SK-N-DZ (cell line): ENCODE data around the gene DCC.

Experiments used
- DNase-seq: peaks from one replicate; pipeline ENCODE4 v3.0.0-alpha.2; 2015; ENCODE audit warnings: low spot score

Gene DCC

DNA sequence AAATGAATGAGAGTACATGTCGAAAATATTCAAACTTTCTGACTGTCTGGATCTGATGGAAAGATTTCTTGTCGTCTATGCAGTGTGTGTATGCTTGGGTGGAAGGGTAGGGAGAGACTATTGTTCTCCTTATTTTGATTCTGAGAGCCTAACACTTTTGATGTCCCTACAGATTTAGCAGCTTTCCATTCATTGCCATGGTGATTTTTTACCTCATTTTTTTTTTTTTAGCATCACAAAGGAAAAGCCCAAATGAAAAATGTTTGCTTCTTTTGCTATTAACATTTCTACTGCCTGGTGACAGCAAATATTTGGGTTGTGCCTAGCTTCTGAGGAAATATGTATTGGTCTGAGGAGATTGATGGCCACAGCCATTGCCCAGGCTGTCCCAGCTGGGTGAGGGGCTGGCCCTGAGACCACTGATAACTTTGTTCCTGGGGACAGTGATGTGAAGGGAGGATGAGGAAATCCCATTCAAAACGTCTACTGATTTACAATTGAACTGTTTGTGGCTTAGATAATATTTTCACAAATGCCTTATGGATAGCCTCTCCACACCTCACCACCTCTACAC lies 558.6 kb downstream of the DCC start:
- no peak for DNase-seq

GRCh38 chr18:52902188-52902587 lies 562.2 kb downstream of the DCC start:
- no peak for DNase-seq

GRCh38 chr18:52903857-52904256 lies 563.9 kb downstream of the DCC start:
- DNase-seq = peak; percentile 10

GRCh38 chr18:52907543-52908308 lies 567.7 kb downstream of the DCC start:
- no peak for DNase-seq

DNA sequence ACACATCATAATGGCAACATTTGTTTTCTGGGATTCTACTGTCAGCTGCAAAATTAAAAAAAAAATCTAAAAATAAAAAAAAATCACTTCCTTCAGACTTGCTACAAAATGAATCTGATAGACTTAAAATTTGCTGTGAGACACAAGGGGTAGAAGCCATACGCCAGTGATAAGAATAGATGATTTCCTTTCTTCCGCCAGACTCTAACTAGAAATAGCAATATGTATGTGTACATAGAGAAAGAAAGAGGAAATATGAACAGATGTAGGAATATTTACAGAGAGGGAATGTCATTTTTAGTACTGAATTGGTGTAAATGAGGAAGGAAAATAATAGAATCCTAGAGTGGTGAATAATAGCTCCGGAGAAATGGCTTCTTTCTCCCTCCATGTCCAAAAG lies 574.2 kb downstream of the DCC start:
- no peak for DNase-seq

- DNase-seq = no peak
Measured at GRCh38 chr18:52920665-52921064, 580.7 kb downstream of the DCC start.

GRCh38 chr18:52933356-52933755 lies 593.4 kb downstream of the DCC start:
- DNase-seq = no peak

- DNase-seq = no peak
Measured at GRCh38 chr18:52936931-52937330, 596.9 kb downstream of the DCC start.

DNA sequence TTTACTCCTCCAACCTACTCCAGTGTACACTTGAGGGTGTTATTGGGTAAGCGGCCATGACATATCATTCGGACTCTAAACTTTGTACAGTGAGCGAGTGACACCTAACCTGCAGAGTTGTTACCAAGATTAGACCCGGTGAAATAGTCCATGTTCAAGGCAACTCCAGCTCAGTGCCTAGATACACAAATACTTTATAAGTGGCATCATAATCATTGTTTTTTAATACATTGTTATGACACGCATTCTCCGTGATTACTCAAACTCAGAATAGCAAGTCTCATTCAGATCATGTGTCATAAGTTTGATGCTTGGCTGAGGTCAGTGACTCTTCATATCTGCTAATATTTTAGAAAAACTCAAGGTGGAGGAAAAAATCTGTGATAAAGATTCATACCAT lies 597.8 kb downstream of the DCC start:
- no peak for DNase-seq

DNA sequence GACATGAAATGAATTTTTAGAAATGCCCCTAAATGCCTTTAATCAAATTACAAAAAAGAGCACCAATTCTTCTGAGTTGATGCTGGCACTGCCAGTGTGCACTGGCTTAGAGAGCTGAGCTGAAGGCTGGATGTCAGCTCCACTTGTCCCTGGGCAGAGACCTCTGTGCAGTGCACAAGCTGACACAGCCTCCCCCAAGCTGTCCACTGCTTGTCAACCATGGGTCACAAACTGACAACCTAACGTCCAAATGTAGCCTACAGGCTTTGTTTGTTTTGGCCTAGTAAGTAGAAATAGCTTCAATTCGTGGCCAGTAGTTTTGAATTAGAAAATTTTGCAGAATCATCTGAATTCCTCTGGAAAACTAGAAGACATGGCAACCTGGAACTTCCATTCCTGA lies 605.6 kb downstream of the DCC start:
- DNase-seq = no peak

- no peak for DNase-seq
Measured at GRCh38 chr18:52948868-52949444, 609.0 kb downstream of the DCC start.

GRCh38 chr18:52950155-52950554 lies 610.2 kb downstream of the DCC start:
- DNase-seq = no peak

DNA sequence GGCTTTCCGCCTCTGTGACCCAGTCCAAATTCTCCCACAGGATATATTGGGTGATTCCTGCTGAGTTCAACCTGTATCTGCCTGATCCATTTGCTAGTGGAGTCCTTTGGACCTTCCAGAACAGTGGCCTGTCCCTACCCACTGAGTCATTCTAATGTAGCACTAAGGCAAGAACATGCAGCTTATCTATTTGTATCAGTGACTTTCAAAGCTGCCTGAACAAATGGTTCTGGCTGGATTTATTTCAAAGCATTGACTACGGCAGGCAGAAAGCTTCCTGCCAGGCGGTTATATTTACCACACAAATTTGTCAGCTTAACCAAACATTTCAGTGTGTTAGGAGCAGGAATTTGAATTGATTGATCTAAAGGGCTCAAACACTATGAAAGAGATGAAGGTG lies 613.4 kb downstream of the DCC start:
- no peak for DNase-seq

DNA sequence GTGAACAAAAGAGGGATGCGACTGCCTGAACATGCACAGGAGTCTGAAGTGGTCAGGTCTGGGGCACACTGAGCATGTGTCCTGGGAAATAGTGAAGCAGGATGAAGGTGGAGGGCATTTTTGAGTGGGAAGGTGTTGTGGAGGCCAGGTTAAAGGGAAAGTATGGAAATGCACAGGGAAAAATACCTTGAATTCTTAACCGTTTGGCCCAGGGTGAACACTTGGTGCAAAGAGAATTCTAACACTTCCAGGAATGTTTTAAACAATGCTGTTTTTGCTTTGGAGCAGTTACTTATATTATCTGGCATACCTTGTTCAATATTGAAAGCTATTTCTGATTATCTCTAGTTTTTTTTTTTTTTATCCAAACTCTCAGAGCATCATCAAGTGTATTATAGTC lies 623.5 kb downstream of the DCC start:
- DNase-seq = no peak

GRCh38 chr18:52970686-52971085 lies 630.7 kb downstream of the DCC start:
- DNase-seq = no peak

- DNase-seq = no peak
Measured at GRCh38 chr18:52971097-52971496, 631.1 kb downstream of the DCC start.

GRCh38 chr18:52979892-52980291 lies 639.9 kb downstream of the DCC start:
- no peak for DNase-seq

- DNase-seq = no peak
Measured at GRCh38 chr18:52991246-52991645, 651.2 kb downstream of the DCC start.

- DNase-seq = peak; percentile 2
Measured at GRCh38 chr18:52992041-52992440, 652.0 kb downstream of the DCC start.

DNA sequence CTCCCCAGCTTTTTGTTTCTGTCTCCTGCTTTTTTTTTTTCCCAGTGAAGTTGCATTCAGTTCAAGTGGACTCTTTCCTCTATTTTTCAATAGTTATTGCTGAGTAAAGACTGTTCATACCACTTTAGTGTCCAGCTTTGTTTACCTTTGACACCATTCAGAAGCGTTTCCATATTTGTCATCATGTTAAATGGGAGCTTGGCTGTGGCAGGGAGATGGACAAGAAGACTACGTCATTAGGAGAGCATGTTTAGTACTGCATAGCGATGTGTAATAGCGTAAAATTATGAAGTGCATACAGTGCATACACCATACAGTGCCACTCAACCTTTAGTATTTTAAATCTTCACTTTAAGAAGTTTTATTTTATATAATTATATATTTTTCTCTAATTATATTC lies 655.9 kb downstream of the DCC start:
- no peak for DNase-seq

DNA sequence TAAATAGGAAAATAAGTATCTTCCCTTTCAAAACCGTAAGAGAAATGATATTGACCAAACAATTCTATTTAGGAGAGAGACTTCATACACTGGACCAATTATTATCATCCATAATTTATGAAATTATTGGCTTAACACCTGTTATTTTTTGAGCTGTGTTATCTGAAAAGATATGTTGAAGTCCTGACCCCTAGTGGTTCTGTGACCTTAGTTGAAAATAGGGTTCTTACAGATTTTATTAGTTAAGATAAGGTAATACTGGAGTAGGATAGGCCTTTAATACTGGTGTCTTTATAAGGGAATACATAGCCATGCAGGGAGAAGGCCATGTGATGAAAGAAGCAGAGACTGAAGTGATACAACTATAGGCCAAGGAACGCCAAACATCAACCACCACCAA lies 659.6 kb downstream of the DCC start:
- no peak for DNase-seq

- DNase-seq = no peak
Measured at GRCh38 chr18:53004798-53005197, 664.8 kb downstream of the DCC start.

DNA sequence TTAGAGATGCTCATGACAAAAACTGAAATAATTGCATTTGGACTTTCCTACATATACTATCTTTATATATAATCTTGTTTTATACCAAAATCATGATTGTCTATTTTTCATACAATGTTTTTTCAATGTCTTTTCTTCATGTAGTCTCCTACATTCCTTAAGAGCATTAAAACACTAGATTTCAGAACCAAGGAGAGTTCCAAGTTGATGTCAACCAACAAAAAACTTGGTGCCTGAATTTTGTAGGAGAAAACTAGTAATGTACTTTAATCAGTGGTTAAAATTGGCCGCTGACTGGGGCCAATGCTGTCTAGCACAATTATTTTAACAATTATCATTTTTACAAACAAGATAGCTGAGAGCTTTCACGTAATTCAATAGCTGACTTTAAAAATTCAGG lies 678.8 kb downstream of the DCC start:
- no peak for DNase-seq
